GM23338 (cell line): ENCODE data around the gene SPTLC2. TPM values are rescaled to one million over a fixed set of nuclear protein-coding genes. Genes with fewer than 3 reads are reported as not detected.
A peak's percentile ranks its signal among the peaks of the same experiment; 100 is the strongest.
"Not testable (repeated sequence)": the region's sequence is repeated elsewhere in the genome, so short reads cannot be mapped to it uniquely, and the experiment has no call there.

ENCODE experiments used
- ATAC-seq: fragments of 200-7000 bp; cut with Tn5 transposase; 3 replicates; pipeline ENCODE4 v1.9.1; 2020
- DNase-seq: peaks from one replicate; pipeline ENCODE4 v3.0.0-alpha.2; 2015; ENCODE audit warnings: low spot score
- H2AFZ ChIP-seq: fragments of 200-600 bp; sonication (generic); 2 replicates; pipeline ENCODE4 v1.8.0; 2016; ENCODE audit warnings: antibody characterized with exemption, mild to moderate bottlenecking, moderate library complexity
- H3F3A ChIP-seq: fragments of 200-600 bp; sonication (generic); replicated peaks from 2 replicates; pipeline ENCODE4 v1.8.0; 2017; ENCODE audit warnings: antibody characterized with exemption, mixed run types, low read depth
- H3K27ac ChIP-seq: fragments of 200-600 bp; sonication (generic); 2 replicates; pipeline ENCODE4 v1.6.1; 2016; ENCODE audit warnings: low read depth
- H3K27me3 ChIP-seq: fragments of 200-600 bp; sonication (generic); 2 replicates; pipeline ENCODE4 v1.8.0; 2016; ENCODE audit warnings: mild to moderate bottlenecking, mixed run types, moderate library complexity; ENCODE audit not compliant: insufficient read depth
- H3K36me3 ChIP-seq: fragments of 200-600 bp; sonication (generic); 2 replicates; pipeline ENCODE4 v1.8.0; 2016; ENCODE audit warnings: mild to moderate bottlenecking; ENCODE audit not compliant: insufficient read depth
- H3K4me1 ChIP-seq: fragments of 200-600 bp; sonication (generic); 2 replicates; pipeline ENCODE4 v1.8.0; 2016; ENCODE audit warnings: mild to moderate bottlenecking, moderate library complexity; ENCODE audit not compliant: insufficient read depth
- H3K4me2 ChIP-seq: fragments of 200-600 bp; sonication (generic); 2 replicates; pipeline ENCODE4 v1.7.1; 2017; ENCODE audit warnings: mixed run types
- H3K4me3 ChIP-seq: fragments of 200-600 bp; sonication (generic); 2 replicates; pipeline ENCODE4 v1.6.1; 2016; ENCODE audit warnings: mixed run types
- H3K79me2 ChIP-seq: fragments of 200-600 bp; sonication (generic); replicated peaks from 2 replicates; pipeline ENCODE4 v1.8.0; 2017; ENCODE audit warnings: mild to moderate bottlenecking; ENCODE audit not compliant: insufficient read depth
- H3K9me2 ChIP-seq: fragments of 200-600 bp; sonication (generic); 2 replicates; pipeline ENCODE4 v1.8.0; 2017; ENCODE audit not compliant: insufficient read depth
- H4K20me1 ChIP-seq: fragments of 200-600 bp; sonication (generic); replicated peaks from 2 replicates; pipeline ENCODE4 v1.8.0; 2017; ENCODE audit warnings: mild to moderate bottlenecking; ENCODE audit not compliant: insufficient read depth
- H3K27ac Mint-ChIP-seq: 2 replicates; pipeline ENCODE4 v1.8.0; 2020; ENCODE audit warnings: inconsistent platforms, mild to moderate bottlenecking, moderate library complexity, mixed read lengths
- H3K27me3 Mint-ChIP-seq: 3 replicates; pipeline ENCODE4 v1.8.0; 2022; ENCODE audit warnings: low read depth, mild to moderate bottlenecking, moderate library complexity, mixed read lengths, inconsistent platforms; ENCODE audit not compliant: insufficient read depth, poor library complexity
- H3K36me3 Mint-ChIP-seq: 3 replicates; pipeline ENCODE4 v1.8.0; 2021; ENCODE audit warnings: low read depth, mild to moderate bottlenecking, inconsistent platforms, moderate library complexity, mixed read lengths
- H3K4me1 Mint-ChIP-seq: 3 replicates; pipeline ENCODE4 v1.8.0; 2020; ENCODE audit warnings: mild to moderate bottlenecking, inconsistent platforms, mixed read lengths
- H3K4me3 Mint-ChIP-seq: 3 replicates; pipeline ENCODE4 v1.8.0; 2021; ENCODE audit warnings: moderate library complexity, mild to moderate bottlenecking, inconsistent platforms, mixed read lengths
- H3K9me3 Mint-ChIP-seq: 3 replicates; pipeline ENCODE4 v1.8.0; 2020; ENCODE audit warnings: moderate library complexity, mild to moderate bottlenecking, inconsistent platforms, mixed read lengths
- CREB1 ChIP-seq: fragments of 250-450 bp; sonication (Bioruptor Pico); IDR thresholded peaks from 2 replicates; pipeline ENCODE4 v1.5.0; 2020; ENCODE audit warnings: low read depth, mild to moderate bottlenecking, moderate library complexity
- EZH2 ChIP-seq: fragments of 200-600 bp; sonication (generic); IDR thresholded peaks from one replicate; pipeline ENCODE4 v1.8.0; 2017; ENCODE audit warnings: antibody characterized with exemption, mild to moderate bottlenecking, low read depth; ENCODE audit not compliant: unreplicated experiment
- EZH2phosphoT487 ChIP-seq: fragments of 200-600 bp; sonication (generic); IDR thresholded peaks from one replicate; pipeline ENCODE4 v1.8.1; 2018; ENCODE audit warnings: antibody characterized with exemption; ENCODE audit not compliant: unreplicated experiment
- JUNB ChIP-seq: IDR thresholded peaks from one replicate; pipeline ENCODE4 v1.6.1; 2016; ENCODE audit warnings: antibody characterized with exemption; ENCODE audit not compliant: unreplicated experiment
- POLR2AphosphoS5 ChIP-seq: IDR thresholded peaks from 2 replicates; pipeline ENCODE4 v1.6.1; 2016; ENCODE audit warnings: antibody characterized with exemption, low read depth
- REST ChIP-seq: IDR thresholded peaks from one replicate; pipeline ENCODE4 v1.6.1; 2018; ENCODE audit warnings: antibody characterized with exemption; ENCODE audit not compliant: unreplicated experiment
- STAT1 ChIP-seq: IDR thresholded peaks from one replicate; pipeline ENCODE4 v1.6.1; 2016; ENCODE audit warnings: antibody characterized with exemption; ENCODE audit not compliant: unreplicated experiment
- ZNF331 ChIP-seq: fragments of 250-450 bp; sonication (Bioruptor Pico); IDR thresholded peaks from 2 replicates; pipeline ENCODE4 v1.5.0; 2020; ENCODE audit warnings: low read depth, mild to moderate bottlenecking, moderate library complexity
- ZNF462 ChIP-seq: fragments of 250-450 bp; sonication (Bioruptor Pico); IDR thresholded peaks from 2 replicates; pipeline ENCODE4 v1.5.0; 2020; ENCODE audit warnings: mild to moderate bottlenecking, moderate library complexity
- polyA plus RNA-seq: library from polyadenylated mRNA; unstranded; fragments of >200 nt; fragmentation: Nextera tagmentation; extraction: Ambion mirVana; gene quantifications from 2 replicates; pipeline ENCODE4 v1.2.1, GENCODE V29; 2016
- total RNA-seq: library from RNA; depleted of rRNA; stranded (reverse); fragments of >200 nt; shearing (Covaris generic); gene quantifications from 2 replicates; pipeline ENCODE4 v1.2.3, GENCODE V29; 2014
- TF ChIP-seq, protein P1 (sequence below), 2 experiments: fragments of 200-600 bp in 1 of 2; sonication (generic) in 1 of 2; conservative IDR thresholded peaks; 2 replicates each; pipeline versions ENCODE4 v1.5.1 to v1.6.1; 2016 to 2017; ENCODE audit warnings: antibody characterized with exemption in 2 of 2, low read depth in 2 of 2, mild to moderate bottlenecking in 2 of 2, moderate library complexity in 1 of 2

Gene SPTLC2
- total and polyA plus RNA-seq, 2 experiments from 2014 or later: 22.3 to 38.9 TPM

DNA sequence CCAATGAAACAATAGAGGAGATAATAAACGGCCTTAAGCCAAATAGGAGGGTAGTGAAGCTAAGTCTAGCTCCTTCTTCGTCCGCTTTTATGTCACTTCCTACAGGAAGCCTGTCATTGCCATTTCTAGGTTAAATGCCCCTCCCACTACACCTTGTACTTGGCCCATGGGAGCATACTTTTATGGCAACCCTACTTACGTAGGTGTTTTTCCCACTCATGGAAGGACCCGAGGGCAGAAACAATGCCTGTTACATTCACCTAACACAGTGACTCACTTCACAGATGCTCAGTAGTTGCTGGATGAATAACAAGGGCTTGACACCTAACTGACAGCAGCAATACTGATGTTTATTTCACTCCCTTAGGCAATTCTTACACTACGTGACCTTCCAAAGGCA, 46.9 kb upstream of the SPTLC2 start (continued):
- TF ChIP-seq ZNF462 (CRISPR knock-in tag): no peak
- no peak for TF ChIP-seq STAT1
- no peak for TF ChIP-seq JUNB
- no peak for TF ChIP-seq EZH2phosphoT487
- no peak for TF ChIP-seq REST
- no peak for TF ChIP-seq ZNF331
- TF ChIP-seq, protein P1, sequence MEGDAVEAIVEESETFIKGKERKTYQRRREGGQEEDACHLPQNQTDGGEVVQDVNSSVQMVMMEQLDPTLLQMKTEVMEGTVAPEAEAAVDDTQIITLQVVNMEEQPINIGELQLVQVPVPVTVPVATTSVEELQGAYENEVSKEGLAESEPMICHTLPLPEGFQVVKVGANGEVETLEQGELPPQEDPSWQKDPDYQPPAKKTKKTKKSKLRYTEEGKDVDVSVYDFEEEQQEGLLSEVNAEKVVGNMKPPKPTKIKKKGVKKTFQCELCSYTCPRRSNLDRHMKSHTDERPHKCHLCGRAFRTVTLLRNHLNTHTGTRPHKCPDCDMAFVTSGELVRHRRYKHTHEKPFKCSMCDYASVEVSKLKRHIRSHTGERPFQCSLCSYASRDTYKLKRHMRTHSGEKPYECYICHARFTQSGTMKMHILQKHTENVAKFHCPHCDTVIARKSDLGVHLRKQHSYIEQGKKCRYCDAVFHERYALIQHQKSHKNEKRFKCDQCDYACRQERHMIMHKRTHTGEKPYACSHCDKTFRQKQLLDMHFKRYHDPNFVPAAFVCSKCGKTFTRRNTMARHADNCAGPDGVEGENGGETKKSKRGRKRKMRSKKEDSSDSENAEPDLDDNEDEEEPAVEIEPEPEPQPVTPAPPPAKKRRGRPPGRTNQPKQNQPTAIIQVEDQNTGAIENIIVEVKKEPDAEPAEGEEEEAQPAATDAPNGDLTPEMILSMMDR (conservative IDR thresholded peaks at IDR 0.05; ENCODE audit: low read depth in 2 of 2): no peak
- no peak for TF ChIP-seq POLR2AphosphoS5
- no peak for TF ChIP-seq EZH2
- no peak for TF ChIP-seq CREB1 (CRISPR knock-in tag)

- not testable (repeated sequence) for H3K79me2 ChIP-seq, H3K36me3 Mint-ChIP-seq, H3K27me3 Mint-ChIP-seq, H3F3A ChIP-seq, H3K36me3 ChIP-seq, H3K27ac Mint-ChIP-seq, H3K27me3 ChIP-seq, H4K20me1 ChIP-seq, ATAC-seq, H3K4me3 Mint-ChIP-seq, H3K4me1 Mint-ChIP-seq, H3K9me2 ChIP-seq, H3K4me3 ChIP-seq, H3K9me3 Mint-ChIP-seq
- H2AFZ ChIP-seq: peak overlapping the region; percentile 40; the same call in 1 of the 2 replicates
- peaks cover 15% of the 10 kb centered on the region for H3K4me1 ChIP-seq
- H3K27ac ChIP-seq: peak overlapping the region; percentile 39
- peak; percentile 31 for DNase-seq
- H3K4me2 ChIP-seq: peak overlapping the region; percentile 36; the same call in 1 of the 2 replicates
These were observed 45.1 kb upstream of the SPTLC2 start for GRCh38 chr14:77661562-77661961.
